Activated CD8-positive, alpha-beta T cell treated with anti-CD3 and anti-CD28 coated beads for 36 hours (primary cell): ENCODE data around the gene TGM4. TPM values are rescaled to one million over a fixed set of nuclear protein-coding genes. Genes with fewer than 3 reads are reported as not detected.

ENCODE experiments used
- ATAC-seq: fragments of 200-7000 bp; cut with Tn5 transposase; one replicate; pipeline ENCODE4 v1.10.0; 2021; ENCODE audit warnings: mild to moderate bottlenecking, moderate library complexity
- CTCF ChIA-PET: fragments of 350-600 bp; sonication (Branson Sonifier 250); formaldehyde crosslinking; loops from one replicate; lab custom pipeline; 2021; ENCODE audit warnings: antibody characterized with exemption; lab: Charles Lee
- POLR2A ChIA-PET: fragments of 350-600 bp; sonication (Branson Sonifier 250); formaldehyde crosslinking; loops from one replicate; lab custom pipeline; 2021; ENCODE audit warnings: antibody characterized with exemption; lab: Charles Lee
- DNase-seq: peaks from one replicate; pipeline ENCODE4 v3.0.0-alpha.2; 2020
- H3K27ac Mint-ChIP-seq: one replicate; pipeline ENCODE4 v1.8.0; 2021; ENCODE audit warnings: mild to moderate bottlenecking, mixed read lengths
- H3K27me3 Mint-ChIP-seq: one replicate; pipeline ENCODE4 v1.8.0; 2021; ENCODE audit warnings: mixed read lengths
- H3K36me3 Mint-ChIP-seq: one replicate; pipeline ENCODE4 v1.8.0; 2021; ENCODE audit warnings: low read depth, mixed read lengths
- H3K4me1 Mint-ChIP-seq: one replicate; pipeline ENCODE4 v1.8.0; 2021; ENCODE audit warnings: low read depth, mixed read lengths
- H3K4me3 Mint-ChIP-seq: one replicate; pipeline ENCODE4 v1.8.0; 2021; ENCODE audit warnings: mild to moderate bottlenecking, moderate library complexity, mixed read lengths
- H3K9me3 Mint-ChIP-seq: one replicate; pipeline ENCODE4 v1.8.0; 2021; ENCODE audit warnings: mixed read lengths
- CTCF ChIP-seq: fragments of 200-600 bp; IDR thresholded peaks from one replicate; pipeline ENCODE4 v1.8.0; 2022; ENCODE audit warnings: antibody characterized with exemption, mild to moderate bottlenecking
- intact Hi-C: fragments of 100-400 bp; cut with micrococcal nuclease; formaldehyde crosslinking; loops from one replicate; pipeline ENCODE4 v1.10.0; 2022
- total RNA-seq, 2 experiments: library from RNA; stranded (reverse); gene quantifications; one replicate each; pipeline ENCODE4 v1.2.3, GENCODE V29; 2021

The TGM4 gene
- total RNA-seq, 2 experiments from 2014 or later: not detected

GRCh38 chr3:44832965-44833364 is 41.4 kb upstream of the TGM4 start:
- Mint-ChIP-seq H3K4me3 (no peak overlapping the region), H3K9me3 (peaks cover 10% of the 10 kb centered on the region), H3K4me1 (no peaks in the 10 kb centered on the region), H3K36me3 (peaks cover 49% of the 10 kb centered on the region), H3K27me3 (no peaks in the 10 kb centered on the region), H3K27ac (no peak overlapping the region)
- TF ChIP-seq CTCF: no peak
- intact Hi-C loops: no loop called here
- no peak for DNase-seq
- CTCF ChIA-PET: no interaction called here
- POLR2A ChIA-PET: interaction anchor here (1.0 kb wide), 1 partner anchor 73 kb away, joined by 3 read pairs; no protein-coding TSS in a partner anchor
- ATAC-seq: no peak

GRCh38 chr3:44833394-44833793 is 41.0 kb upstream of the TGM4 start:
- Mint-ChIP-seq H3K4me3 (no peak overlapping the region), H3K9me3 (peaks cover 12% of the 10 kb centered on the region), H3K27me3 (no peaks in the 10 kb centered on the region), H3K4me1 (no peaks in the 10 kb centered on the region), H3K36me3 (peaks cover 51% of the 10 kb centered on the region), H3K27ac (no peak overlapping the region)
- DNase-seq: no peak
- TF ChIP-seq CTCF: no peak
- ChIA-PET CTCF (no interaction called here), POLR2A (no interaction called here)
- intact Hi-C loops: no loop called here
- no peak for ATAC-seq

GRCh38 chr3:44835684-44836083 is 38.7 kb upstream of the TGM4 start:
- ChIA-PET POLR2A (no interaction called here), CTCF (no interaction called here)
- Mint-ChIP-seq H3K4me3 (no peak overlapping the region), H3K36me3 (peaks cover 54% of the 10 kb centered on the region), H3K4me1 (no peaks in the 10 kb centered on the region), H3K27me3 (no peaks in the 10 kb centered on the region), H3K9me3 (peaks cover 12% of the 10 kb centered on the region), H3K27ac (no peak overlapping the region)
- no peak for TF ChIP-seq CTCF
- intact Hi-C loops: no loop called here
- no peak for DNase-seq
- ATAC-seq: no peak

GRCh38 chr3:44842376-44842775 is 32.0 kb upstream of the TGM4 start:
- CTCF ChIA-PET: interaction anchor here (1.0 kb wide), 1 partner anchor 72 kb away, joined by 3 read pairs; no protein-coding TSS in a partner anchor
- TF ChIP-seq CTCF: no peak
- Mint-ChIP-seq H3K27me3 (no peaks in the 10 kb centered on the region), H3K4me1 (no peaks in the 10 kb centered on the region), H3K4me3 (no peak overlapping the region), H3K36me3 (peaks cover 62% of the 10 kb centered on the region), H3K27ac (no peak overlapping the region), H3K9me3 (peaks cover 2% of the 10 kb centered on the region)
- intact Hi-C loops: no loop called here
- no peak for DNase-seq
- POLR2A ChIA-PET: no interaction called here
- ATAC-seq: no peak

GRCh38 chr3:44845528-44846520 is 28.6 kb upstream of the TGM4 start:
- no peak overlapping the region for H3K27ac Mint-ChIP-seq
- intact Hi-C loops: no loop called here
- H3K4me3 Mint-ChIP-seq: no peak overlapping the region
- DNase-seq (no peak), ATAC-seq (no peak)
- TF ChIP-seq CTCF: no peak
- ChIA-PET CTCF (interaction anchor here (0.6 to 1.6 kb wide), 3 partner anchors 14 to 313 kb away, joined by 3 to 4 read pairs (median 4); no protein-coding TSS in a partner anchor), POLR2A (no interaction called here)
- H3K9me3 Mint-ChIP-seq: no peaks in the 10 kb centered on the region
- H3K4me1 Mint-ChIP-seq: no peaks in the 10 kb centered on the region
- H3K36me3 Mint-ChIP-seq: peaks cover 37% of the 10 kb centered on the region
- no peaks in the 10 kb centered on the region for H3K27me3 Mint-ChIP-seq
